ENCODE results near the gene RRBP1. TPM values are rescaled to one million over a fixed set of nuclear protein-coding genes. Genes with fewer than 3 reads are reported as not detected.

RRBP1 gene
- total RNA-seq, 1 experiment from 2014 or later, result 75.9 TPM

GRCh38 chr20:17629025-17629424 lies 53.0 kb downstream of the RRBP1 start:
- POLR2A ChIA-PET (ENCODE audit: low non-redundant PET), result no interaction called here
- BruUV-seq (replicated peaks), result no TSS peak
- Histone ChIP-seq H3K27ac (ENCODE audit: low read depth, low read length, poor library complexity, severe bottlenecking) (no peak overlapping the region), H3K4me1 (ENCODE audit: insufficient read depth, low read length, poor library complexity, severe bottlenecking) (no peaks in the 10 kb centered on the region), H3K27me3 (replicated peaks; ENCODE audit: insufficient read depth, low read depth, low read length, poor library complexity) (no peaks in the 10 kb centered on the region), H3K4me3 (ENCODE audit: low read depth, low read length, poor library complexity, severe bottlenecking) (no peak overlapping the region), H3K36me3 (ENCODE audit: insufficient read depth, low read length, poor library complexity, severe bottlenecking) (peaks cover 8% of the 10 kb centered on the region), H3K9me3 (ENCODE audit: low read depth, low read length, poor library complexity, severe bottlenecking) (no peaks in the 10 kb centered on the region)
- DNase-seq (ENCODE audit: low spot score), result no peak
- TF ChIP-seq, protein P1, sequence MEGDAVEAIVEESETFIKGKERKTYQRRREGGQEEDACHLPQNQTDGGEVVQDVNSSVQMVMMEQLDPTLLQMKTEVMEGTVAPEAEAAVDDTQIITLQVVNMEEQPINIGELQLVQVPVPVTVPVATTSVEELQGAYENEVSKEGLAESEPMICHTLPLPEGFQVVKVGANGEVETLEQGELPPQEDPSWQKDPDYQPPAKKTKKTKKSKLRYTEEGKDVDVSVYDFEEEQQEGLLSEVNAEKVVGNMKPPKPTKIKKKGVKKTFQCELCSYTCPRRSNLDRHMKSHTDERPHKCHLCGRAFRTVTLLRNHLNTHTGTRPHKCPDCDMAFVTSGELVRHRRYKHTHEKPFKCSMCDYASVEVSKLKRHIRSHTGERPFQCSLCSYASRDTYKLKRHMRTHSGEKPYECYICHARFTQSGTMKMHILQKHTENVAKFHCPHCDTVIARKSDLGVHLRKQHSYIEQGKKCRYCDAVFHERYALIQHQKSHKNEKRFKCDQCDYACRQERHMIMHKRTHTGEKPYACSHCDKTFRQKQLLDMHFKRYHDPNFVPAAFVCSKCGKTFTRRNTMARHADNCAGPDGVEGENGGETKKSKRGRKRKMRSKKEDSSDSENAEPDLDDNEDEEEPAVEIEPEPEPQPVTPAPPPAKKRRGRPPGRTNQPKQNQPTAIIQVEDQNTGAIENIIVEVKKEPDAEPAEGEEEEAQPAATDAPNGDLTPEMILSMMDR (conservative IDR thresholded peaks at IDR 0.05; ENCODE audit: low read depth, low read length), result no peak
- no peak for TF ChIP-seq EZH2 (IDR thresholded peaks at IDR 0.05; ENCODE audit: borderline replicate concordance, low read depth, low read length, poor library complexity, severe bottlenecking)
- CTCF ChIA-PET, result no interaction called here
- intact Hi-C loops (cut with micrococcal nuclease; ENCODE audit: unreplicated experiment), result no loop called here

GRCh38 chr20:17628101-17628841 lies 53.8 kb downstream of the RRBP1 start:
- ChIA-PET CTCF (no interaction called here), POLR2A (ENCODE audit: low non-redundant PET) (no interaction called here)
- H3K36me3 ChIP-seq (ENCODE audit: insufficient read depth, low read length, poor library complexity, severe bottlenecking), result peaks cover 8% of the 10 kb centered on the region
- DNase-seq (ENCODE audit: low spot score), result no peak
- intact Hi-C loops (cut with micrococcal nuclease; ENCODE audit: unreplicated experiment), result no loop called here
- no TSS peak for BruUV-seq (replicated peaks)
- no peak overlapping the region for H3K27ac ChIP-seq (ENCODE audit: low read depth, low read length, poor library complexity, severe bottlenecking)
- TF ChIP-seq EZH2 (IDR thresholded peaks at IDR 0.05; ENCODE audit: borderline replicate concordance, low read depth, low read length, poor library complexity, severe bottlenecking), result no peak
- TF ChIP-seq, protein P1 (conservative IDR thresholded peaks at IDR 0.05; ENCODE audit: low read depth, low read length), result no peak
- H3K9me3 ChIP-seq (ENCODE audit: low read depth, low read length, poor library complexity, severe bottlenecking), result no peaks in the 10 kb centered on the region
- no peak overlapping the region for H3K4me3 ChIP-seq (ENCODE audit: low read depth, low read length, poor library complexity, severe bottlenecking)
- H3K4me1 ChIP-seq (ENCODE audit: insufficient read depth, low read length, poor library complexity, severe bottlenecking), result no peaks in the 10 kb centered on the region
- no peaks in the 10 kb centered on the region for H3K27me3 ChIP-seq (replicated peaks; ENCODE audit: insufficient read depth, low read depth, low read length, poor library complexity)

GRCh38 chr20:17627101-17627955 lies 54.7 kb downstream of the RRBP1 start:
- intact Hi-C loops (cut with micrococcal nuclease; ENCODE audit: unreplicated experiment), result no loop called here
- Histone ChIP-seq H3K9me3 (ENCODE audit: low read depth, low read length, poor library complexity, severe bottlenecking) (no peaks in the 10 kb centered on the region), H3K36me3 (ENCODE audit: insufficient read depth, low read length, poor library complexity, severe bottlenecking) (peaks cover 11% of the 10 kb centered on the region), H3K27me3 (replicated peaks; ENCODE audit: insufficient read depth, low read depth, low read length, poor library complexity) (no peaks in the 10 kb centered on the region), H3K27ac (ENCODE audit: low read depth, low read length, poor library complexity, severe bottlenecking) (no peak overlapping the region), H3K4me1 (ENCODE audit: insufficient read depth, low read length, poor library complexity, severe bottlenecking) (no peaks in the 10 kb centered on the region), H3K4me3 (ENCODE audit: low read depth, low read length, poor library complexity, severe bottlenecking) (no peak overlapping the region)
- CTCF ChIA-PET, result no interaction called here
- POLR2A ChIA-PET (ENCODE audit: low non-redundant PET), result no interaction called here
- no peak for DNase-seq (ENCODE audit: low spot score)
- no TSS peak for BruUV-seq (replicated peaks)
- TF ChIP-seq EZH2 (IDR thresholded peaks at IDR 0.05; ENCODE audit: borderline replicate concordance, low read depth, low read length, poor library complexity, severe bottlenecking), result no peak
- TF ChIP-seq, protein P1 (conservative IDR thresholded peaks at IDR 0.05; ENCODE audit: low read depth, low read length), result no peak
